Tibial nerve (tissue), 4 donors: Measurements from ENCODE around the gene PAEP.

ENCODE experiments used
- CTCF ChIP-seq, 5 experiments: fragments of 200-600 bp in 3 of 5; fragments of 450-650 bp in 2 of 5; sonication (generic) in 3 of 5; IDR thresholded peaks; one replicate each; pipeline ENCODE4 v1.5.1; 2016 to 2019; ENCODE audit warnings: antibody characterized with exemption in 5 of 5, mild to moderate bottlenecking in 3 of 5, moderate library complexity in 2 of 5
- EP300 ChIP-seq, 2 donors: sonication (generic); formaldehyde crosslinking; IDR thresholded peaks; one replicate each; pipeline ENCODE4 v1.6.1; 2017; ENCODE audit warnings: antibody characterized with exemption in 2 of 2, mild to moderate bottlenecking in 1 of 2
- POLR2A ChIP-seq, 2 donors: fragments of 450-650 bp; IDR thresholded peaks; one replicate each; pipeline ENCODE4 v1.6.1; 2017; ENCODE audit warnings: antibody characterized with exemption in 2 of 2, mild to moderate bottlenecking in 2 of 2, moderate library complexity in 2 of 2

GRCh38 chr9:135580664-135581380 is 19.3 kb downstream of the PAEP start:
- TF ChIP-seq POLR2A (IDR thresholded peaks at IDR 0.05) = no peak
- no peak for TF ChIP-seq CTCF (IDR thresholded peaks at IDR 0.05)
- no peak for TF ChIP-seq EP300 (IDR thresholded peaks at IDR 0.05)
